Measurements from ENCODE around the gene TGFB3.

GRCh38 chr14:75952489-75952888 is 29.3 kb downstream of the TGFB3 start:
- TF ChIP-seq, protein P1, sequence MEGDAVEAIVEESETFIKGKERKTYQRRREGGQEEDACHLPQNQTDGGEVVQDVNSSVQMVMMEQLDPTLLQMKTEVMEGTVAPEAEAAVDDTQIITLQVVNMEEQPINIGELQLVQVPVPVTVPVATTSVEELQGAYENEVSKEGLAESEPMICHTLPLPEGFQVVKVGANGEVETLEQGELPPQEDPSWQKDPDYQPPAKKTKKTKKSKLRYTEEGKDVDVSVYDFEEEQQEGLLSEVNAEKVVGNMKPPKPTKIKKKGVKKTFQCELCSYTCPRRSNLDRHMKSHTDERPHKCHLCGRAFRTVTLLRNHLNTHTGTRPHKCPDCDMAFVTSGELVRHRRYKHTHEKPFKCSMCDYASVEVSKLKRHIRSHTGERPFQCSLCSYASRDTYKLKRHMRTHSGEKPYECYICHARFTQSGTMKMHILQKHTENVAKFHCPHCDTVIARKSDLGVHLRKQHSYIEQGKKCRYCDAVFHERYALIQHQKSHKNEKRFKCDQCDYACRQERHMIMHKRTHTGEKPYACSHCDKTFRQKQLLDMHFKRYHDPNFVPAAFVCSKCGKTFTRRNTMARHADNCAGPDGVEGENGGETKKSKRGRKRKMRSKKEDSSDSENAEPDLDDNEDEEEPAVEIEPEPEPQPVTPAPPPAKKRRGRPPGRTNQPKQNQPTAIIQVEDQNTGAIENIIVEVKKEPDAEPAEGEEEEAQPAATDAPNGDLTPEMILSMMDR (IDR thresholded peaks at IDR 0.05), result no peak
- TF ChIP-seq POLR2A (IDR thresholded peaks at IDR 0.05), result no peak
